Mucosa of descending colon (tissue), 3 donors: ENCODE results near the gene SHISAL1. TPM values are rescaled to one million over a fixed set of nuclear protein-coding genes. Genes with fewer than 3 reads are reported as not detected.

Experiments
- ATAC-seq: fragments of 200-7000 bp; cut with Tn5 transposase; one replicate; pipeline ENCODE4 v1.9.1; 2020; ENCODE audit warnings: mild to moderate bottlenecking, moderate library complexity
- DNase-seq, 3 donors: peaks; one replicate each; pipeline ENCODE4 v3.0.0-alpha.2; 2020
- H3K36me3 ChIP-seq: fragments of 200-600 bp; one replicate; pipeline ENCODE4 v1.8.0; 2021; ENCODE audit warnings: low read depth, mild to moderate bottlenecking
- H3K4me1 ChIP-seq: fragments of 200-600 bp; one replicate; pipeline ENCODE4 v1.8.0; 2021; ENCODE audit warnings: low read depth, mild to moderate bottlenecking
- H3K4me3 ChIP-seq: fragments of 200-600 bp; one replicate; pipeline ENCODE4 v1.8.0; 2021; ENCODE audit warnings: mild to moderate bottlenecking
- H3K9me3 ChIP-seq: fragments of 200-600 bp; one replicate; pipeline ENCODE4 v1.8.0; 2021; ENCODE audit warnings: mild to moderate bottlenecking
- intact Hi-C, 2 donors: fragments of 100-400 bp; cut with DNase I in 1 of 2; cut with micrococcal nuclease in 1 of 2; formaldehyde crosslinking; loops; one replicate each; pipeline versions ENCODE4 v1.11.0 to v1.11.1; 2022; cut with DNase I, micrococcal nuclease
- total RNA-seq, 3 donors: library from RNA; stranded (reverse); fragmentation: NEBNext Ultra II Directional in 2 of 3; extraction: Animal tissue kit (Norgen Biotek cat#: 25700) in 2 of 3; gene quantifications; one replicate each; pipeline versions ENCODE4 v1.2.1 to v1.2.4, GENCODE V29; 2021 to 2023
- TF ChIP-seq, protein P1 (sequence below): fragments of 200-600 bp; IDR thresholded peaks from one replicate; pipeline ENCODE4 v1.8.0; 2022; ENCODE audit warnings: antibody characterized with exemption, mild to moderate bottlenecking
- donor health status: DM: no; HTN: no; CAD: no; lungs with moderate emphysema.
- donor health status: DM: no; HTN: no; CAD: no.
- donor health status: DM: no; HTN: yes; CAD: no.

Gene SHISAL1
- total RNA-seq, 3 donors from 2014 or later: 0.38 to 34.3 (median 1.1) TPM

DNA sequence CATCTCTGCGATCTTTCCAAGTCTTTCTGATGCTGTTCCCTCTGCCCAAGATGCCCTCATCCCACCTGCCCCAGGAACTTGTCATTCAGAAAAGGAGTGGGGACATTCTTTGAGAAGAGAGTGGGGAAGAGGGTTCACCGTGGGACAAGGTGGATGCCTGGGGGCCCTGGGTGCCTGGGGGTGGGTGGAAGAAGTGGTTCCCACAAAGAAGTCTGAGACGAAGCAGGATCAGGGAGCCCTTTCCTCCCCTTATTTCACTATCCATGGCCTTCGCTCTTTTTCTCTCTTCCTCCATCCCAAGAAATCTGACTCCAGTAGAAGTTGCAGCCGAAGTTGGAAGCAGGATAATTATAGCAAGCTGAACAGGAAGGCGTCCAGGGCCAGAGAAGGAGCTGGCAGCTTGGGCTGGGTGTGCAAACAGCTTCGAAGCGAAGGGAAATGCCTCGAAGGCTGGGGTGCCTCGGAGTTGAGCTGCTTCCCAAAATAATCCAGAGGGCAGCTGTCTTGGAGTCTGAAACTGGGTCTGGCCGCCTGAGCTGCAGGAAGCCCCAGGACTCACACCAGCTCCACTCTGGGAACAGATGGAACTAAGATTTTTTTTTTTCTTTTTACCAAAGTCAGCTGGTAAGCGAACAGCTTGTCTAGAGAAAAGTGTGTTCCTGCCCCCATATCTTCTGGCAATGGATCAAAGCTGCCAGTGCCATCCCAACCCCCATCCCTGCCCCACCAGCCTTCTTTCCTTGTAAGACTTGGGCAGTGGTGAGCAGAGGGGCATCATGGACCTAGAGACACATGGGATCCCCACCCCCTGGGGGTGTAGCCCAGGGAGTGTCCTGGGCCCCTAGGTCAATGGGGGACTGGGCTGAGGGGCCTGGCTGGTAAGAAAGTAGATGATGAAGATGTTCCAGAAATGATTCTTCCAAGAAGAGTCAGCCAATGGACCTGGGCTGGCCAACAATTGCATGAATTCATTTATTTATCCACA lies 100.5 kb downstream of the SHISAL1 start:
- Histone ChIP-seq H3K4me1 (no peaks in the 10 kb centered on the region), H3K4me3 (no peak overlapping the region), H3K9me3 (peaks cover 2% of the 10 kb centered on the region), H3K36me3 (no peaks in the 10 kb centered on the region)
- TF ChIP-seq, protein P1, sequence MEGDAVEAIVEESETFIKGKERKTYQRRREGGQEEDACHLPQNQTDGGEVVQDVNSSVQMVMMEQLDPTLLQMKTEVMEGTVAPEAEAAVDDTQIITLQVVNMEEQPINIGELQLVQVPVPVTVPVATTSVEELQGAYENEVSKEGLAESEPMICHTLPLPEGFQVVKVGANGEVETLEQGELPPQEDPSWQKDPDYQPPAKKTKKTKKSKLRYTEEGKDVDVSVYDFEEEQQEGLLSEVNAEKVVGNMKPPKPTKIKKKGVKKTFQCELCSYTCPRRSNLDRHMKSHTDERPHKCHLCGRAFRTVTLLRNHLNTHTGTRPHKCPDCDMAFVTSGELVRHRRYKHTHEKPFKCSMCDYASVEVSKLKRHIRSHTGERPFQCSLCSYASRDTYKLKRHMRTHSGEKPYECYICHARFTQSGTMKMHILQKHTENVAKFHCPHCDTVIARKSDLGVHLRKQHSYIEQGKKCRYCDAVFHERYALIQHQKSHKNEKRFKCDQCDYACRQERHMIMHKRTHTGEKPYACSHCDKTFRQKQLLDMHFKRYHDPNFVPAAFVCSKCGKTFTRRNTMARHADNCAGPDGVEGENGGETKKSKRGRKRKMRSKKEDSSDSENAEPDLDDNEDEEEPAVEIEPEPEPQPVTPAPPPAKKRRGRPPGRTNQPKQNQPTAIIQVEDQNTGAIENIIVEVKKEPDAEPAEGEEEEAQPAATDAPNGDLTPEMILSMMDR: no peak
- ATAC-seq: no peak
- intact Hi-C loops: no loop called here
- no peak for DNase-seq

DNA sequence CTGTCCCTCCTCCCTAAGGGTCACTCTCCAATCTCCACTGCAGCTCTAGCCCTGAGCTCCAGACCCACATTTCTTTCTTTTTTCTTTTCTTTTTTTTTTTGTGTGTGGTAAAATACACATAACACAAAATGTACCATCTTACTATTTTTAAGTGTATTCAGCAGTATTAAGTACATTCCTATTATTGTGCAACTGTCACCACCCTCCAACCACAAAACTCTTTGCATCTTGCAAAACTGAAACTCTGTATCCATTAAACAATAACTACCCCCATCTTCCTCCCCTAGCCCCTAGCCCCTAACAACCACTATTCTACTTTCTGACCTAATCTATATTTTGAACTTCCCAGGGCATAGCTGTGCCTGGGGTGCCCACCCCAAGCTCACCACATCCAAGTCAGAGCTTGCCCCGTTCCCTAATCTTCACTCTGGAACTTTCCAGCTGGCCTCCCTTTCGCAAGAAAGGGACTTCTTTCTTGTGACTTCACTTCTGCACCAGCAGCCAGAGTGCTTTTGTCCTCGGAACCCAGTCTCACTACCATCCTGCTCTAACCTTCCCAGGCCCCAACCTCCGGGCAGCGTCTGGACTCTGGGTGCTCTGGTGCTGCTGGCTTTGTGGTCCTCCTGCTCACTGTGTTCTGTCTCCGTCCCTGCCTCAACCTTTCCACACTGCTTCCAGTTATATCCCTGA lies 101.3 kb downstream of the SHISAL1 start:
- H3K36me3 ChIP-seq: no peaks in the 10 kb centered on the region
- ATAC-seq (no peak), DNase-seq (no peak)
- intact Hi-C loops: no loop called here
- H3K9me3 ChIP-seq: peaks cover 2% of the 10 kb centered on the region
- H3K4me1 ChIP-seq: no peaks in the 10 kb centered on the region
- TF ChIP-seq, protein P1: no peak
- no peak overlapping the region for H3K4me3 ChIP-seq

DNA sequence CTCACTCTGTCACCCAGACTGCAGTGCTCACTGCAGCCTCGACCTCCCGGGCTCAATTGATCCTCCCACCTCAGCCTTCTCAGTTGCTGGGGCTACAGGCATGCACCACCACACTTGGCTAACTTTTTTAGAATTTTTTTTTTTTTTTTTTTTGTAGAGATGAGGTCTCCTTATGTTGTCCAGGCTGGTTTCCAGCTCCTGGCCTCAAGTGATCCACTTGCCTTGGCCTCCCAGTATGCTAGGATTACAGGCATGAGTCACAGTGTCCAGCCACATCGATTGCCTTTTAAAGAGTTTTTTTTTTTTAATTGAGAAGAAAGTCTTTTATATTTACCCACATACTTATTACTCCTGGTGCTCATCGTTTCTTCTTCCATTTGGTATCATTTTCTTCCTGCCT lies 102.0 kb downstream of the SHISAL1 start:
- no peak overlapping the region for H3K4me3 ChIP-seq
- no peaks in the 10 kb centered on the region for H3K4me1 ChIP-seq
- intact Hi-C loops: no loop called here
- ATAC-seq (no peak), DNase-seq (no peak)
- H3K36me3 ChIP-seq: no peaks in the 10 kb centered on the region
- TF ChIP-seq, protein P1: no peak
- H3K9me3 ChIP-seq: peaks cover 2% of the 10 kb centered on the region

DNA sequence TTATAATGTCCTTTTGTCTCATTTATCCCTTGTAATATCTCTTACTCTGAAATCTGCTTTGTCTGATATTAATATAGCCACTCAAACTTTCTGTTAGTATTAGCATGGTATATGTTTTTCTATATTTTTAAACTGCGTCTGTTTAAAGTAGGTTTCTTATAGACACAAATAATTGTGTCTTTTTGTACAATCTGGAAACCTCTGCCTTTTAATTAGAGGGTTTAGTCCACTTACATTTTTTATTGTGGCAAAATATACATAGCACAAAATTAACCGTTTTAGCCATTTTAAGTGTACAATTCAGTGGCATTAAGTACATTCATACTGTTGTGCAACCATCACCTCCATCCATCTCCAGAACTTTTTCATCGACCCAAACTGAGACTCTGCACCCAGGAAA lies 103.4 kb downstream of the SHISAL1 start:
- ATAC-seq (no peak), DNase-seq (no peak)
- TF ChIP-seq, protein P1: no peak
- Histone ChIP-seq H3K9me3 (peaks cover 2% of the 10 kb centered on the region), H3K36me3 (no peaks in the 10 kb centered on the region), H3K4me1 (no peaks in the 10 kb centered on the region), H3K4me3 (no peak overlapping the region)
- intact Hi-C loops: no loop called here

DNA sequence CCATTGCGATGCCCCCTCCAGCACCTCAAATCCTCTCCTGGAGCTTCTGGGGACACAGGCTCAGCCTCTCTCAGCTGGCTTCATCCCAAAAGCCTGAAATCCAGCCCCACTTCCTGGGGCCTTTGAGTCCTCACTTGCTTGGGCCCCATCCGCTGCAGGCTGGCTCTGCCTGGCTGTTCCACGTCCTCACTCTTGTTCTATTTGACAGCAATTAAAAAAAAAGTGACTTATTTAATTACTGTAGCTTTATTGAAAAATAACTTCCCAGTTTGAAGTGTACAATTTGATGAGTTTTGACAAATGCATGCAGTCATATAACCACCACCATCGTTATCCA lies 104.8 kb downstream of the SHISAL1 start:
- TF ChIP-seq, protein P1: no peak
- intact Hi-C loops: no loop called here
- no peak for ATAC-seq
- Histone ChIP-seq H3K9me3 (peaks cover 2% of the 10 kb centered on the region), H3K4me3 (no peak overlapping the region), H3K4me1 (no peaks in the 10 kb centered on the region), H3K36me3 (no peaks in the 10 kb centered on the region)
- DNase-seq: no peak
